Neural crest cell (in vitro differentiated cells): ENCODE measurements around the gene RAB35. TPM values are rescaled to one million over a fixed set of nuclear protein-coding genes. Genes with fewer than 3 reads are reported as not detected.

Experiments used
- DNase-seq: peaks from one replicate; pipeline ENCODE4 v3.0.0; 2021; ENCODE audit warnings: low read depth, mixed read lengths, low spot score
- H3K27ac Mint-ChIP-seq: one replicate; pipeline ENCODE4 v1.8.0; 2021; ENCODE audit warnings: mild to moderate bottlenecking, mixed read lengths; ENCODE audit not compliant: unreplicated experiment
- H3K27me3 Mint-ChIP-seq: 2 replicates; pipeline ENCODE4 v1.8.0; 2021; ENCODE audit warnings: low read depth, mild to moderate bottlenecking, mixed read lengths
- H3K36me3 Mint-ChIP-seq: 2 replicates; pipeline ENCODE4 v1.8.0; 2021; ENCODE audit warnings: low read depth, mild to moderate bottlenecking, mixed read lengths
- H3K4me1 Mint-ChIP-seq: 2 replicates; pipeline ENCODE4 v1.8.0; 2021; ENCODE audit warnings: mixed read lengths
- H3K4me3 Mint-ChIP-seq: one replicate; pipeline ENCODE4 v1.8.0; 2021; ENCODE audit warnings: mild to moderate bottlenecking, mixed read lengths
- H3K9me3 Mint-ChIP-seq: 2 replicates; pipeline ENCODE4 v1.8.0; 2021; ENCODE audit warnings: mixed read lengths
- total RNA-seq: library from RNA; stranded (reverse); gene quantifications from 2 replicates; pipeline ENCODE4 v1.2.1, GENCODE V29; 2021
- TF ChIP-seq, protein P1 (sequence below): fragments of 200-600 bp; sonication (generic); conservative IDR thresholded peaks from 2 replicates; pipeline ENCODE4 v1.5.0; 2021; ENCODE audit warnings: antibody characterized with exemption, mild to moderate bottlenecking

RAB35 gene
- total RNA-seq, 1 donor from 2014 or later, result 54.1 TPM

DNA sequence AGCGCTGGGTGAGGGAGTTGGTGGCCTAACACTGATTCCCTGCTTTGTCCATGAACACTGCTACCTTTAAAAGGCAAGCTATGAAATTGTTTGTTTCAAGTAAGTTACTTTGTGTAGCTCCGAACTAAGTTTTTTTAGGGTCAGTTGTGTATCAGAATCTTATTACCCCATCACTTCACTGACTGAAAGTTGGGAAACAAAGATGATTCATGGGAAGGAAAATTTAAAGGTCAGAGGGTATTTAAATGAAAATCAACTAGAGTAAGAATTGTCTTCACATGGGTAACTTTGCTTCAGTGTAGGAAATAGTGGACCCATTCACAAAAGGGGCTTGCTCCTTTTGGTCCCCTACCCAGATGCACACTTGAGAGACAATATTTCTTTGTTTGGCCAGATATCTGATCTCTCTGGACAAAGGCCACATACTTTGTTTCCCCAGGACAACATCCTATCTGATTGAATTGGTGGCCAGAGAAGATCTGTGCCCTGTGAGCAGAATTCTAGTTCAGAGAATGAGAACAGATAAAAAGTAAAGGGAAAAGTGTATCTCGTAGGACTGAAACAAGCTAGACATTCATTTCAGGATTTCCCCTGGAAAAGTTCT, 53.5 kb downstream of the RAB35 start:
- no peaks in the 10 kb centered on the region for H3K27me3 Mint-ChIP-seq
- H3K27ac Mint-ChIP-seq, result no peak overlapping the region
- no peak overlapping the region for H3K4me3 Mint-ChIP-seq
- TF ChIP-seq, protein P1, sequence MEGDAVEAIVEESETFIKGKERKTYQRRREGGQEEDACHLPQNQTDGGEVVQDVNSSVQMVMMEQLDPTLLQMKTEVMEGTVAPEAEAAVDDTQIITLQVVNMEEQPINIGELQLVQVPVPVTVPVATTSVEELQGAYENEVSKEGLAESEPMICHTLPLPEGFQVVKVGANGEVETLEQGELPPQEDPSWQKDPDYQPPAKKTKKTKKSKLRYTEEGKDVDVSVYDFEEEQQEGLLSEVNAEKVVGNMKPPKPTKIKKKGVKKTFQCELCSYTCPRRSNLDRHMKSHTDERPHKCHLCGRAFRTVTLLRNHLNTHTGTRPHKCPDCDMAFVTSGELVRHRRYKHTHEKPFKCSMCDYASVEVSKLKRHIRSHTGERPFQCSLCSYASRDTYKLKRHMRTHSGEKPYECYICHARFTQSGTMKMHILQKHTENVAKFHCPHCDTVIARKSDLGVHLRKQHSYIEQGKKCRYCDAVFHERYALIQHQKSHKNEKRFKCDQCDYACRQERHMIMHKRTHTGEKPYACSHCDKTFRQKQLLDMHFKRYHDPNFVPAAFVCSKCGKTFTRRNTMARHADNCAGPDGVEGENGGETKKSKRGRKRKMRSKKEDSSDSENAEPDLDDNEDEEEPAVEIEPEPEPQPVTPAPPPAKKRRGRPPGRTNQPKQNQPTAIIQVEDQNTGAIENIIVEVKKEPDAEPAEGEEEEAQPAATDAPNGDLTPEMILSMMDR, result no peak
- no peak for DNase-seq
- H3K9me3 Mint-ChIP-seq, result no peaks in the 10 kb centered on the region
- peaks cover 30% of the 10 kb centered on the region for H3K4me1 Mint-ChIP-seq
- H3K36me3 Mint-ChIP-seq, result no peaks in the 10 kb centered on the region

- Mint-ChIP-seq H3K9me3 (no peaks in the 10 kb centered on the region), H3K27me3 (no peaks in the 10 kb centered on the region), H3K27ac (no peak overlapping the region), H3K36me3 (no peaks in the 10 kb centered on the region), H3K4me1 (peaks cover 30% of the 10 kb centered on the region), H3K4me3 (no peak overlapping the region)
- TF ChIP-seq, protein P1, result no peak
- no peak for DNase-seq
Measured at GRCh38 chr12:120061575-120062214, 54.9 kb downstream of the RAB35 start.

DNA sequence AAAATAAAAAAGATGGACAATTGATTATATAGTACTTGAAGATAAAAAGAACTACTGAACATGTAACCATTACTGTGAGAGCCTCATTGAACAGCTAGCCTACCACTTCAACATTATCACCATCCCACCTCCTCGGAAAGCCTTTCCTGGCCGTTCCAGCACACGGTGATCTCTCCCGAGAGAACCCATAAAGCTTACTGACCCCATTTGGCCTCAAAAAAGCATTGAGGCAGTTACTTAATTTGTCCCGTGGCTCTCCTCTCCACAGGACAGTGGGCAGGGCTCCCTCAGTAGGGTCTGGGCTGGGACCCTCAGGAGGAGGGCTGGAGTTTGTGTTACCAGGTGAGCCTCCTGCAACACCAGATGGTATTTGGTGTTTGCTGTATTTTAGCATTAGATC, 55.8 kb downstream of the RAB35 start:
- TF ChIP-seq, protein P1, result no peak
- Mint-ChIP-seq H3K27ac (peak overlapping the region; percentile 68), H3K4me3 (no peak overlapping the region), H3K9me3 (no peaks in the 10 kb centered on the region), H3K36me3 (no peaks in the 10 kb centered on the region), H3K4me1 (peaks cover 30% of the 10 kb centered on the region), H3K27me3 (no peaks in the 10 kb centered on the region)
- DNase-seq, result no peak

- no peak overlapping the region for H3K4me3 Mint-ChIP-seq
- H3K27me3 Mint-ChIP-seq, result no peaks in the 10 kb centered on the region
- H3K27ac Mint-ChIP-seq, result no peak overlapping the region
- no peaks in the 10 kb centered on the region for H3K36me3 Mint-ChIP-seq
- H3K4me1 Mint-ChIP-seq, result peaks cover 30% of the 10 kb centered on the region
- no peak for DNase-seq
- no peaks in the 10 kb centered on the region for H3K9me3 Mint-ChIP-seq
- TF ChIP-seq, protein P1, result no peak
Measured at GRCh38 chr12:120060196-120060595, 56.4 kb downstream of the RAB35 start.

- TF ChIP-seq, protein P1, result no peak
- Mint-ChIP-seq H3K4me1 (no peaks in the 10 kb centered on the region), H3K27ac (no peak overlapping the region)
Measured at GRCh38 chr12:120056739-120057138, 59.8 kb downstream of the RAB35 start.

More at GRCh38 chr12:120056739-120057138, 59.8 kb downstream of the RAB35 start:
- no peak overlapping the region for H3K4me3 Mint-ChIP-seq
- no peak for DNase-seq
- H3K27me3 Mint-ChIP-seq, result no peaks in the 10 kb centered on the region
- peaks cover under 1% of the 10 kb centered on the region for H3K9me3 Mint-ChIP-seq
- no peaks in the 10 kb centered on the region for H3K36me3 Mint-ChIP-seq
